Head of caudate nucleus (tissue), 42 donors: ENCODE data around the gene SLC25A26.
"Not testable (repeated sequence)": the region's sequence is repeated elsewhere in the genome, so short reads cannot be mapped to it uniquely, and the experiment has no call there.

Experiments
- DNase-seq, 42 donors: peaks; one replicate each; pipeline versions ENCODE4 v3.0.0 to v3.0.0-alpha.2; 2020 to 2021; ENCODE audit warnings: mixed read lengths in 7 of 42
- intact Hi-C: fragments of 100-400 bp; cut with DNase I; formaldehyde crosslinking; loops from one replicate; pipeline ENCODE4 v1.15.0; 2022

SLC25A26 gene

GRCh38 chr3:66302288-66302687 is 81.5 kb downstream of the SLC25A26 start:
- DNase-seq, result no peak
- intact Hi-C loops, result no loop called here

- DNase-seq, result no peak
- intact Hi-C loops, result no loop called here
Observed at GRCh38 chr3:66303491-66303901, 82.7 kb downstream of the SLC25A26 start.

GRCh38 chr3:66304293-66304692 is 83.5 kb downstream of the SLC25A26 start:
- intact Hi-C loops, result no loop called here
- no peak for DNase-seq

- intact Hi-C loops, DNase-seq: not testable (repeated sequence)
Observed at GRCh38 chr3:66306086-66306485, 85.3 kb downstream of the SLC25A26 start.

GRCh38 chr3:66306991-66307390 is 86.2 kb downstream of the SLC25A26 start:
- intact Hi-C loops, DNase-seq: not testable (repeated sequence)

GRCh38 chr3:66312039-66312438 is 91.2 kb downstream of the SLC25A26 start:
- DNase-seq, result no peak
- intact Hi-C loops, result no loop called here

GRCh38 chr3:66314455-66314854 is 93.7 kb downstream of the SLC25A26 start:
- DNase-seq, result no peak
- intact Hi-C loops, result no loop called here

- intact Hi-C loops, result no loop called here
- DNase-seq, result peak in 36 of 42 donors; percentile 13 to 74 (median 38)
Observed at GRCh38 chr3:66317750-66318376, 97.1 kb downstream of the SLC25A26 start.

GRCh38 chr3:66320390-66320789 is 99.6 kb downstream of the SLC25A26 start:
- intact Hi-C loops, result no loop called here
- no peak for DNase-seq

GRCh38 chr3:66322436-66322835 is 101.6 kb downstream of the SLC25A26 start:
- DNase-seq, result no peak
- intact Hi-C loops, result no loop called here

- DNase-seq, result no peak
- intact Hi-C loops, result no loop called here
Observed at GRCh38 chr3:66326340-66326739, 105.5 kb downstream of the SLC25A26 start.

- intact Hi-C loops, result no loop called here
- DNase-seq, result no peak
Observed at GRCh38 chr3:66335671-66336070, 114.9 kb downstream of the SLC25A26 start.

- DNase-seq, result no peak
Observed at GRCh38 chr3:66336333-66336766, 115.5 kb downstream of the SLC25A26 start.

GRCh38 chr3:66338927-66339326 is 118.1 kb downstream of the SLC25A26 start:
- intact Hi-C loops, result no loop called here

More at GRCh38 chr3:66336333-66336766, 115.5 kb downstream of the SLC25A26 start:
- intact Hi-C loops, result no loop called here

GRCh38 chr3:66342717-66343356 is 122.0 kb downstream of the SLC25A26 start:
- peak in 1 of 42 donors; percentile 5 for DNase-seq
- intact Hi-C loops, result no loop called here

More at GRCh38 chr3:66338927-66339326, 118.1 kb downstream of the SLC25A26 start:
- DNase-seq, result no peak

GRCh38 chr3:66344391-66344811 is 123.6 kb downstream of the SLC25A26 start:
- DNase-seq, result no peak
- intact Hi-C loops, result no loop called here

- intact Hi-C loops, result no loop called here
- DNase-seq, result no peak
Observed at GRCh38 chr3:66344848-66345578, 124.2 kb downstream of the SLC25A26 start.

- peak in 16 of 42 donors; percentile 17 to 82 (median 50) for DNase-seq
- intact Hi-C loops, result no loop called here
Observed at GRCh38 chr3:66348704-66349103, 127.9 kb downstream of the SLC25A26 start.

GRCh38 chr3:66350601-66351000 is 129.8 kb downstream of the SLC25A26 start:
- intact Hi-C loops, result no loop called here
- no peak for DNase-seq

- no peak for DNase-seq
- intact Hi-C loops, result no loop called here
Observed at GRCh38 chr3:66353039-66353438, 132.2 kb downstream of the SLC25A26 start.
